NCI-H526 treated with DMSO at 0.1 percent for 48 hours (cell line): ENCODE data around the gene AASDHPPT.

Experiments
- DNase-seq: peaks from one replicate; lab custom pipeline; 2025; lab: John Stamatoyannopoulos, UW

The AASDHPPT gene

GRCh38 chr11:106086135-106086534, 8.7 kb downstream of the AASDHPPT start:
- DNase-seq, result no peak

- no peak for DNase-seq
These were observed 9.4 kb downstream of the AASDHPPT start for GRCh38 chr11:106086850-106087249.

- peak; percentile 67 for DNase-seq
These were observed 10.5 kb downstream of the AASDHPPT start for GRCh38 chr11:106087815-106088435.

GRCh38 chr11:106088896-106089295, 11.4 kb downstream of the AASDHPPT start:
- DNase-seq, result no peak

GRCh38 chr11:106091480-106092123, 14.1 kb downstream of the AASDHPPT start:
- DNase-seq, result no peak

- DNase-seq, result no peak
These were observed 15.0 kb downstream of the AASDHPPT start for GRCh38 chr11:106092446-106092845.

GRCh38 chr11:106098893-106099553, 21.6 kb downstream of the AASDHPPT start:
- no peak for DNase-seq

GRCh38 chr11:106101370-106101769, 23.9 kb downstream of the AASDHPPT start:
- DNase-seq, result no peak

- DNase-seq, result no peak
These were observed 24.4 kb downstream of the AASDHPPT start for GRCh38 chr11:106101819-106102218.

GRCh38 chr11:106105986-106106385, 28.5 kb downstream of the AASDHPPT start:
- no peak for DNase-seq

- no peak for DNase-seq
These were observed 44.3 kb downstream of the AASDHPPT start for GRCh38 chr11:106121570-106122320.

- peak; percentile 73 for DNase-seq
These were observed 50.1 kb downstream of the AASDHPPT start for GRCh38 chr11:106127604-106128003.

GRCh38 chr11:106128740-106129139, 51.3 kb downstream of the AASDHPPT start:
- no peak for DNase-seq

GRCh38 chr11:106131998-106132397, 54.5 kb downstream of the AASDHPPT start:
- DNase-seq, result no peak

- DNase-seq, result no peak
These were observed 55.3 kb downstream of the AASDHPPT start for GRCh38 chr11:106132582-106133354.

- DNase-seq, result no peak
These were observed 56.1 kb downstream of the AASDHPPT start for GRCh38 chr11:106133529-106133928.

- DNase-seq, result no peak
These were observed 59.6 kb downstream of the AASDHPPT start for GRCh38 chr11:106137061-106137460.

- DNase-seq, result no peak
These were observed 60.3 kb downstream of the AASDHPPT start for GRCh38 chr11:106137758-106138157.
